ENCODE results near the gene PSMC3. TPM values are rescaled to one million over a fixed set of nuclear protein-coding genes. Genes with fewer than 3 reads are reported as not detected.

Gene PSMC3
- total and polyA plus RNA-seq, 9 of the 15 experiments (the other 6 are each of a cell fraction or from before 2014, with no cell fraction given): 44.3 to 324 (median 240) TPM

DNA sequence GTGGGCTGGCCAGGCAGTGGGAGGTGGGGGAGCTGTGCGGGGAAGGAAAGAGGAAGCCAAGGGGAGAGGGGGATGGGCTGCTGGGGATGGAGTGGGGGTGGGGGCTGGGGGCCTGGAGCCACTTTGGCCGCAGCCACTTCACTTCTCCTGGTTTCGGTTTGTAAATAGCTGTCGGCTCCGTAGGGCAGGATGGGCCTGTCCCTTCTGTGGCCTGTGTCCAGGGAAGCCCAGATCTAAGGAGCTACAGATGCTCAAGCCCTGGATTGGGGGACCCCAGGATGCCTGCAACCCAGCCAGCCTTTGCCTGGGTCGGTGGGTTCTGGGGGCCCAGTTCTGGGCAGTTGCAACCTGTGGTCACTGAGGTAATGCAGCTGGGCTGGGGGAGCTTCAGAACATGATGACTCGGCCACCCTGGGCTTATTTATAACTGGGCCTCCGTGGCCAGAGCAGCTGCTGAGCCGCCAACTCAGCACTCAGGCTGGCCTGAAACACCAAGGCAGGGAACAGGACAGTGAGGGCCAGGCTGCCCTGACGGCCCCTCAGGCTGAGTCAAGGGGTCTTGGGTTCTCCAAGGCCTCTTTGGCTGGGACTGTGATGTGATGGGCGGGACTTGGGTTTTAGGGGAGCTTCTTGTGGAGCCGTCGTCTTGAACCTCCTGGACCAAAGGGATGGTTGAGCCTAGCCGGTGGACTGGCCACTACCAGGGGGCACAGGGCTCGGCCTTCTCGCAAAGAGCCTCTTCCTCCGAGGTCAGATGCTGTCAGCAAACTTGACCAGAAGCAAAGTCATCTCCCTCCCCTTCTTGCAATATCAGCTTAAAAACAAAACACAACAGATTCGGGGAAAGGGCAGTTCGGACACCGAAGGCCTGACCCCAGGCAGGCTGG is 32.8 kb downstream of the PSMC3 start (continued):
- TF ChIP-seq, protein P1, sequence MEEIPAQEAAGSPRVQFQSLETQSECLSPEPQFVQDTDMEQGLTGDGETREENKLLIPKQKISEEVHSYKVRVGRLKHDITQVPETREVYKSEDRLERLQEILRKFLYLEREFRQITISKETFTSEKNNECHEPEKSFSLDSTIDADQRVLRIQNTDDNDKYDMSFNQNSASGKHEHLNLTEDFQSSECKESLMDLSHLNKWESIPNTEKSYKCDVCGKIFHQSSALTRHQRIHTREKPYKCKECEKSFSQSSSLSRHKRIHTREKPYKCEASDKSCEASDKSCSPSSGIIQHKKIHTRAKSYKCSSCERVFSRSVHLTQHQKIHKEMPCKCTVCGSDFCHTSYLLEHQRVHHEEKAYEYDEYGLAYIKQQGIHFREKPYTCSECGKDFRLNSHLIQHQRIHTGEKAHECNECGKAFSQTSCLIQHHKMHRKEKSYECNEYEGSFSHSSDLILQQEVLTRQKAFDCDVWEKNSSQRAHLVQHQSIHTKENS (CRISPR knock-in tag; IDR thresholded peaks at IDR 0.05): no peak
- TF ChIP-seq TEAD2 (tag; IDR thresholded peaks at IDR 0.05) (no peak), ZNF778 (CRISPR knock-in tag; IDR thresholded peaks at IDR 0.05) (no peak), JUND (IDR thresholded peaks at IDR 0.05; ENCODE audit: borderline replicate concordance, low read depth, low read length) (0 out of 2 replicates have a peak, but pooled peaks have one; percentile 4), JUND (tag; IDR thresholded peaks at IDR 0.05; ENCODE audit: borderline replicate concordance, low read depth, low read length) (no peak), ZNF41 (CRISPR knock-in tag; conservative IDR thresholded peaks at IDR 0.05) (no peak), ESRRB (CRISPR knock-in tag; IDR thresholded peaks at IDR 0.05; ENCODE audit: borderline replicate concordance) (no peak), HDAC2 (IDR thresholded peaks at IDR 0.05) (no peak), CBX5 (IDR thresholded peaks at IDR 0.05; ENCODE audit: borderline replicate concordance, low read depth) (no peak), NFYB (IDR thresholded peaks at IDR 0.05; ENCODE audit: extremely low read depth, insufficient read length) (no peak), E2F3 (CRISPR knock-in tag; IDR thresholded peaks at IDR 0.05) (no peak), ATF7 (IDR thresholded peaks at IDR 0.05) (0 out of 2 replicates have a peak, but pooled peaks have one; percentile 18), CBX1 (IDR thresholded peaks at IDR 0.05; ENCODE audit: low read depth) (no peak), ELF4 (CRISPR knock-in tag; IDR thresholded peaks at IDR 0.05) (no peak), RFX1 (IDR thresholded peaks at IDR 0.05) (no peak), ZNF232 (CRISPR knock-in tag; IDR thresholded peaks at IDR 0.05) (no peak), PPARD (CRISPR knock-in tag; IDR thresholded peaks at IDR 0.05) (no peak)
- TF ChIP-seq, protein P2, sequence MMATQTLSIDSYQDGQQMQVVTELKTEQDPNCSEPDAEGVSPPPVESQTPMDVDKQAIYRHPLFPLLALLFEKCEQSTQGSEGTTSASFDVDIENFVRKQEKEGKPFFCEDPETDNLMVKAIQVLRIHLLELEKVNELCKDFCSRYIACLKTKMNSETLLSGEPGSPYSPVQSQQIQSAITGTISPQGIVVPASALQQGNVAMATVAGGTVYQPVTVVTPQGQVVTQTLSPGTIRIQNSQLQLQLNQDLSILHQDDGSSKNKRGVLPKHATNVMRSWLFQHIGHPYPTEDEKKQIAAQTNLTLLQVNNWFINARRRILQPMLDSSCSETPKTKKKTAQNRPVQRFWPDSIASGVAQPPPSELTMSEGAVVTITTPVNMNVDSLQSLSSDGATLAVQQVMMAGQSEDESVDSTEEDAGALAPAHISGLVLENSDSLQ (IDR thresholded peaks at IDR 0.05): no peak
- TF ChIP-seq, protein P3, sequence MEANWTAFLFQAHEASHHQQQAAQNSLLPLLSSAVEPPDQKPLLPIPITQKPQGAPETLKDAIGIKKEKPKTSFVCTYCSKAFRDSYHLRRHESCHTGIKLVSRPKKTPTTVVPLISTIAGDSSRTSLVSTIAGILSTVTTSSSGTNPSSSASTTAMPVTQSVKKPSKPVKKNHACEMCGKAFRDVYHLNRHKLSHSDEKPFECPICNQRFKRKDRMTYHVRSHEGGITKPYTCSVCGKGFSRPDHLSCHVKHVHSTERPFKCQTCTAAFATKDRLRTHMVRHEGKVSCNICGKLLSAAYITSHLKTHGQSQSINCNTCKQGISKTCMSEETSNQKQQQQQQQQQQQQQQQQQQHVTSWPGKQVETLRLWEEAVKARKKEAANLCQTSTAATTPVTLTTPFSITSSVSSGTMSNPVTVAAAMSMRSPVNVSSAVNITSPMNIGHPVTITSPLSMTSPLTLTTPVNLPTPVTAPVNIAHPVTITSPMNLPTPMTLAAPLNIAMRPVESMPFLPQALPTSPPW (CRISPR knock-in tag; IDR thresholded peaks at IDR 0.05): peak; percentile 42
- TF ChIP-seq, protein P4, sequence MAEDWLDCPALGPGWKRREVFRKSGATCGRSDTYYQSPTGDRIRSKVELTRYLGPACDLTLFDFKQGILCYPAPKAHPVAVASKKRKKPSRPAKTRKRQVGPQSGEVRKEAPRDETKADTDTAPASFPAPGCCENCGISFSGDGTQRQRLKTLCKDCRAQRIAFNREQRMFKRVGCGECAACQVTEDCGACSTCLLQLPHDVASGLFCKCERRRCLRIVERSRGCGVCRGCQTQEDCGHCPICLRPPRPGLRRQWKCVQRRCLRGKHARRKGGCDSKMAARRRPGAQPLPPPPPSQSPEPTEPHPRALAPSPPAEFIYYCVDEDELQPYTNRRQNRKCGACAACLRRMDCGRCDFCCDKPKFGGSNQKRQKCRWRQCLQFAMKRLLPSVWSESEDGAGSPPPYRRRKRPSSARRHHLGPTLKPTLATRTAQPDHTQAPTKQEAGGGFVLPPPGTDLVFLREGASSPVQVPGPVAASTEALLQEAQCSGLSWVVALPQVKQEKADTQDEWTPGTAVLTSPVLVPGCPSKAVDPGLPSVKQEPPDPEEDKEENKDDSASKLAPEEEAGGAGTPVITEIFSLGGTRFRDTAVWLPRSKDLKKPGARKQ (CRISPR knock-in tag; IDR thresholded peaks at IDR 0.05): no peak
- TF ChIP-seq, protein P5, sequence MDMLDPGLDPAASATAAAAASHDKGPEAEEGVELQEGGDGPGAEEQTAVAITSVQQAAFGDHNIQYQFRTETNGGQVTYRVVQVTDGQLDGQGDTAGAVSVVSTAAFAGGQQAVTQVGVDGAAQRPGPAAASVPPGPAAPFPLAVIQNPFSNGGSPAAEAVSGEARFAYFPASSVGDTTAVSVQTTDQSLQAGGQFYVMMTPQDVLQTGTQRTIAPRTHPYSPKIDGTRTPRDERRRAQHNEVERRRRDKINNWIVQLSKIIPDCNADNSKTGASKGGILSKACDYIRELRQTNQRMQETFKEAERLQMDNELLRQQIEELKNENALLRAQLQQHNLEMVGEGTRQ (CRISPR knock-in tag; IDR thresholded peaks at IDR 0.05): no peak
- TF ChIP-seq, protein P6, sequence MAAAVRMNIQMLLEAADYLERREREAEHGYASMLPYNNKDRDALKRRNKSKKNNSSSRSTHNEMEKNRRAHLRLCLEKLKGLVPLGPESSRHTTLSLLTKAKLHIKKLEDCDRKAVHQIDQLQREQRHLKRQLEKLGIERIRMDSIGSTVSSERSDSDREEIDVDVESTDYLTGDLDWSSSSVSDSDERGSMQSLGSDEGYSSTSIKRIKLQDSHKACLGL (CRISPR knock-in tag; IDR thresholded peaks at IDR 0.05; ENCODE audit: borderline replicate concordance, poor library complexity, severe bottlenecking): no peak
